SK-N-SH treated with all-trans-retinoic acid at 6 μM for 48 hours (cell line): Measurements from ENCODE around the gene SERGEF.

Experiments
- ATAC-seq: fragments of 200-7000 bp; cut with Tn5 transposase; 3 replicates; pipeline ENCODE4 v1.9.1; 2020; ENCODE audit warnings: mild to moderate bottlenecking, moderate library complexity
- ARNTL ChIP-seq: fragments of 450-650 bp; formaldehyde crosslinking; IDR thresholded peaks from 2 replicates; pipeline ENCODE4 v1.5.0; 2020; ENCODE audit warnings: low read depth, mild to moderate bottlenecking, moderate library complexity, borderline replicate concordance
- BACH2 ChIP-seq: fragments of 250-450 bp; sonication (Bioruptor Pico); IDR thresholded peaks from 2 replicates; pipeline ENCODE4 v1.9.0; 2021; ENCODE audit warnings: mild to moderate bottlenecking, borderline replicate concordance
- CREB5 ChIP-seq: fragments of 250-450 bp; sonication (Bioruptor Pico); IDR thresholded peaks from 2 replicates; pipeline ENCODE4 v1.5.1; 2020; ENCODE audit warnings: low read depth, mild to moderate bottlenecking, moderate library complexity
- CSDC2 ChIP-seq: fragments of 250-450 bp; sonication (Bioruptor Pico); IDR thresholded peaks from 2 replicates; pipeline ENCODE4 v1.5.0; 2020; ENCODE audit warnings: mild to moderate bottlenecking, moderate library complexity
- ESRRG ChIP-seq: fragments of 250-450 bp; sonication (Bioruptor Pico); IDR thresholded peaks from 2 replicates; pipeline ENCODE4 v1.6.1; 2021; ENCODE audit warnings: mild to moderate bottlenecking
- GLIS3 ChIP-seq: fragments of 250-450 bp; sonication (Bioruptor Pico); IDR thresholded peaks from 2 replicates; pipeline ENCODE4 v1.5.0; 2020; ENCODE audit warnings: mild to moderate bottlenecking, moderate library complexity
- ISL1 ChIP-seq: fragments of 250-450 bp; sonication (Bioruptor Pico); IDR thresholded peaks from 2 replicates; pipeline ENCODE4 v2.1.2; 2022; ENCODE audit warnings: mild to moderate bottlenecking, moderate library complexity
- OSR1 ChIP-seq: fragments of 250-450 bp; sonication (Bioruptor Pico); IDR thresholded peaks from 2 replicates; pipeline ENCODE4 v1.8.0; 2022; ENCODE audit warnings: moderate library complexity, mild to moderate bottlenecking, inconsistent platforms
- PATZ1 ChIP-seq: fragments of 250-450 bp; sonication (Bioruptor Pico); IDR thresholded peaks from 2 replicates; pipeline ENCODE4 v1.8.0; 2020; ENCODE audit warnings: mild to moderate bottlenecking, moderate library complexity, borderline replicate concordance
- POU6F1 ChIP-seq: fragments of 250-450 bp; sonication (Bioruptor Pico); IDR thresholded peaks from 2 replicates; pipeline ENCODE4 v1.8.0; 2021; ENCODE audit warnings: low read depth, mild to moderate bottlenecking, moderate library complexity, borderline replicate concordance
- PPARA ChIP-seq: fragments of 250-450 bp; sonication (Bioruptor Pico); IDR thresholded peaks from 2 replicates; pipeline ENCODE4 v1.5.0; 2020; ENCODE audit warnings: mild to moderate bottlenecking, borderline replicate concordance
- RARB ChIP-seq: fragments of 250-450 bp; sonication (Bioruptor Pico); IDR thresholded peaks from 2 replicates; pipeline ENCODE4 v1.8.0; 2021; ENCODE audit warnings: mild to moderate bottlenecking, moderate library complexity
- SNAI2 ChIP-seq: fragments of 250-450 bp; sonication (Bioruptor Pico); IDR thresholded peaks from 2 replicates; pipeline ENCODE4 v1.5.0; 2020; ENCODE audit warnings: mild to moderate bottlenecking, moderate library complexity
- TCF4 ChIP-seq: fragments of 250-450 bp; sonication (Bioruptor Pico); IDR thresholded peaks from 2 replicates; pipeline ENCODE4 v1.8.0; 2021; ENCODE audit warnings: mild to moderate bottlenecking, moderate library complexity, borderline replicate concordance
- TOX ChIP-seq: fragments of 250-450 bp; sonication (Bioruptor Pico); IDR thresholded peaks from 2 replicates; pipeline ENCODE4 v1.8.0; 2021; ENCODE audit warnings: mild to moderate bottlenecking, moderate library complexity, borderline replicate concordance
- TSHZ2 ChIP-seq: fragments of 250-450 bp; sonication (Bioruptor Pico); IDR thresholded peaks from 2 replicates; pipeline ENCODE4 v1.5.0; 2020; ENCODE audit warnings: mild to moderate bottlenecking, moderate library complexity
- ZC3H10 ChIP-seq: fragments of 250-450 bp; sonication (Bioruptor Pico); IDR thresholded peaks from 2 replicates; pipeline ENCODE4 v1.5.1; 2021; ENCODE audit warnings: mild to moderate bottlenecking, moderate library complexity
- ZFP3 ChIP-seq: fragments of 250-450 bp; sonication (Bioruptor Pico); IDR thresholded peaks from 2 replicates; pipeline ENCODE4 v1.5.0; 2020; ENCODE audit warnings: mild to moderate bottlenecking, moderate library complexity
- ZFP30 ChIP-seq: fragments of 450-650 bp; formaldehyde crosslinking; IDR thresholded peaks from 2 replicates; pipeline ENCODE4 v1.5.0; 2022; ENCODE audit warnings: mild to moderate bottlenecking, moderate library complexity
- ZNF565 ChIP-seq: fragments of 450-650 bp; formaldehyde crosslinking; conservative IDR thresholded peaks from 2 replicates; pipeline ENCODE4 v1.5.0; 2020; ENCODE audit warnings: low read depth, mild to moderate bottlenecking, moderate library complexity
- ZNF70 ChIP-seq: fragments of 450-650 bp; formaldehyde crosslinking; IDR thresholded peaks from 2 replicates; pipeline ENCODE4 v1.5.0; 2020; ENCODE audit warnings: mild to moderate bottlenecking, moderate library complexity
- ZNF8 ChIP-seq: fragments of 450-650 bp; formaldehyde crosslinking; IDR thresholded peaks from 2 replicates; pipeline ENCODE4 v1.5.0; 2020; ENCODE audit warnings: mild to moderate bottlenecking, moderate library complexity

Gene SERGEF

GRCh38 chr11:17978553-17979287 is 34.1 kb downstream of the SERGEF start:
- TF ChIP-seq CREB5 (CRISPR knock-in tag) (no peak), PPARA (CRISPR knock-in tag) (no peak), ZFP30 (CRISPR knock-in tag) (no peak), PATZ1 (CRISPR knock-in tag) (no peak), CSDC2 (CRISPR knock-in tag) (no peak), ZFP3 (CRISPR knock-in tag) (no peak), ESRRG (CRISPR knock-in tag) (no peak)
- peak; percentile 98 for ATAC-seq

GRCh38 chr11:17976651-17977050 is 36.2 kb downstream of the SERGEF start:
- ATAC-seq: no peak
- no peak for TF ChIP-seq RARB (CRISPR knock-in tag)
- TF ChIP-seq CSDC2 (CRISPR knock-in tag): no peak
- TF ChIP-seq PPARA (CRISPR knock-in tag): no peak
- no peak for TF ChIP-seq ISL1 (CRISPR knock-in tag)
- TF ChIP-seq TOX (CRISPR knock-in tag): no peak
- no peak for TF ChIP-seq CREB5 (CRISPR knock-in tag)
- TF ChIP-seq ARNTL (CRISPR knock-in tag): no peak
- TF ChIP-seq ZNF70 (CRISPR knock-in tag): no peak
- TF ChIP-seq ZNF8 (CRISPR knock-in tag): no peak
- TF ChIP-seq, all 23 proteins: peak for 0

GRCh38 chr11:17974246-17974645 is 38.6 kb downstream of the SERGEF start:
- ATAC-seq: no peak
- TF ChIP-seq ZC3H10 (CRISPR knock-in tag) (no peak), POU6F1 (CRISPR knock-in tag) (no peak), PPARA (CRISPR knock-in tag) (no peak), ZNF565 (no peak), BACH2 (CRISPR knock-in tag) (no peak), OSR1 (CRISPR knock-in tag) (no peak), CREB5 (CRISPR knock-in tag) (no peak), ZNF8 (CRISPR knock-in tag) (no peak), TSHZ2 (CRISPR knock-in tag) (no peak), TOX (CRISPR knock-in tag) (no peak), CSDC2 (CRISPR knock-in tag) (no peak), ZNF70 (CRISPR knock-in tag) (no peak), RARB (CRISPR knock-in tag) (no peak), ZFP3 (CRISPR knock-in tag) (no peak), GLIS3 (no peak), SNAI2 (CRISPR knock-in tag) (no peak), ESRRG (CRISPR knock-in tag) (no peak), ISL1 (CRISPR knock-in tag) (no peak), TCF4 (CRISPR knock-in tag) (no peak), ARNTL (CRISPR knock-in tag) (no peak)
- TF ChIP-seq, all 23 proteins: peak for 0
